ENCODE data around the gene MELTF. TPM values are rescaled to one million over a fixed set of nuclear protein-coding genes. Genes with fewer than 3 reads are reported as not detected.

MELTF gene
- total and polyA plus RNA-seq, 2 of the 13 experiments (the other 11 are each of a cell fraction or from before 2014, with no cell fraction given) = 3.2 to 7.5 TPM

GRCh38 chr3:196962108-196962929 lies 67.3 kb downstream of the MELTF start (continued):
- TF ChIP-seq RARA (CRISPR knock-in tag; IDR thresholded peaks at IDR 0.05) (peak; percentile 83), ZMAT5 (CRISPR knock-in tag; IDR thresholded peaks at IDR 0.05; ENCODE audit: borderline replicate concordance, low read depth) (no peak), JDP2 (CRISPR knock-in tag; IDR thresholded peaks at IDR 0.05; ENCODE audit: borderline replicate concordance) (no peak), FOXK1 (CRISPR knock-in tag; IDR thresholded peaks at IDR 0.05; ENCODE audit: borderline replicate concordance, low read depth) (peak; percentile 42; the same call in 1 of the 2 replicates), ZFYVE20 (CRISPR knock-in tag; IDR thresholded peaks at IDR 0.05; ENCODE audit: borderline replicate concordance, low read depth) (no peak), TCF12 (IDR thresholded peaks at IDR 0.05) (no peak), TCF12 (CRISPR knock-in tag; IDR thresholded peaks at IDR 0.05) (peak; percentile 54), POLR2AphosphoS5 (IDR thresholded peaks at IDR 0.05; ENCODE audit: low read depth, low read length) (no peak; the same call in 1 of the 2 replicates), CCDC6 (CRISPR knock-in tag; IDR thresholded peaks at IDR 0.05) (peak; percentile 66; the same call in 1 of the 2 replicates), LBX2 (CRISPR knock-in tag; IDR thresholded peaks at IDR 0.05; ENCODE audit: borderline replicate concordance) (no peak), ZNF740 (CRISPR knock-in tag; IDR thresholded peaks at IDR 0.05) (no peak), ZNF672 (CRISPR knock-in tag; IDR thresholded peaks at IDR 0.05) (no peak), ZNF768 (CRISPR knock-in tag; IDR thresholded peaks at IDR 0.05) (no peak), ZBTB33 (CRISPR knock-in tag; IDR thresholded peaks at IDR 0.05) (no peak), NR2F1 (CRISPR knock-in tag; IDR thresholded peaks at IDR 0.05) (peak in 1 of 2 experiments; percentile 33; a peak in 1 of 4 replicates), ZNF766 (CRISPR knock-in tag; IDR thresholded peaks at IDR 0.05; ENCODE audit: borderline replicate concordance) (no peak), ZBTB20 (CRISPR knock-in tag; IDR thresholded peaks at IDR 0.05; ENCODE audit: borderline replicate concordance, low read depth) (peak; percentile 90; the same call in 1 of the 2 replicates), HBP1 (CRISPR knock-in tag; IDR thresholded peaks at IDR 0.05; ENCODE audit: low read depth) (0 out of 2 replicates have a peak, but pooled peaks have one; percentile 60), KLF13 (CRISPR knock-in tag; IDR thresholded peaks at IDR 0.05) (no peak), ZNF670 (CRISPR knock-in tag; IDR thresholded peaks at IDR 0.05; ENCODE audit: borderline replicate concordance) (no peak), TFDP2 (CRISPR knock-in tag; IDR thresholded peaks at IDR 0.05) (no peak), XBP1 (CRISPR knock-in tag; IDR thresholded peaks at IDR 0.05) (no peak), MIER3 (CRISPR knock-in tag; IDR thresholded peaks at IDR 0.05; ENCODE audit: borderline replicate concordance) (peak; percentile 84), HNRNPL (IDR thresholded peaks at IDR 0.05; ENCODE audit: low read depth, low read length) (no peak)

All from HepG2 (cell line).